Heart right ventricle (tissue), 16 donors: ENCODE data around the gene ARMC12. TPM values are rescaled to one million over a fixed set of nuclear protein-coding genes. Genes with fewer than 3 reads are reported as not detected.

Source experiments
- ATAC-seq, 8 donors: fragments of 200-7000 bp; cut with Tn5 transposase; one replicate each; pipeline ENCODE4 v1.9.1; 2020; ENCODE audit warnings: mild to moderate bottlenecking in 8 of 8, moderate library complexity in 8 of 8, moderate number of reproducible peaks in 1 of 8
- DNase-seq, 2 donors: peaks; one replicate each; pipeline ENCODE4 v3.0.0-alpha.2; 2020
- H3K27ac ChIP-seq, 10 donors: fragments of 200-600 bp; sonication (generic) in 2 of 10; one replicate each; pipeline versions ENCODE4 v1.5.0 to v1.8.0; 2020 to 2022; ENCODE audit warnings: mild to moderate bottlenecking in 3 of 10
- H3K27me3 ChIP-seq, 7 donors: fragments of 200-600 bp; one replicate each; pipeline ENCODE4 v1.8.0; 2021 to 2022; ENCODE audit warnings: mild to moderate bottlenecking in 2 of 7
- H3K36me3 ChIP-seq, 9 donors: fragments of 200-600 bp; sonication (generic) in 1 of 9; one replicate each; pipeline versions ENCODE4 v1.5.0 to v1.8.0; 2020 to 2022; ENCODE audit warnings: mild to moderate bottlenecking in 2 of 9
- H3K4me1 ChIP-seq, 9 donors: fragments of 200-600 bp; sonication (generic) in 1 of 9; one replicate each; pipeline versions ENCODE4 v1.5.0 to v1.8.0; 2020 to 2022; ENCODE audit warnings: mild to moderate bottlenecking in 4 of 9
- H3K4me3 ChIP-seq, 10 donors: fragments of 200-600 bp; sonication (generic) in 2 of 10; one replicate each; pipeline versions ENCODE4 v1.5.0 to v1.8.0; 2020 to 2022; ENCODE audit warnings: mild to moderate bottlenecking in 7 of 10, moderate library complexity in 2 of 10
- H3K9me3 ChIP-seq, 11 donors: fragments of 200-600 bp in 10 of 11; sonication (generic) in 2 of 11; one replicate each; pipeline versions ENCODE4 v1.5.0 to v1.8.0; 2013 to 2022; ENCODE audit warnings: mild to moderate bottlenecking in 2 of 11, control low read depth in 1 of 11, moderate library complexity in 1 of 11
- CTCF ChIP-seq, 9 donors: fragments of 200-600 bp; sonication (generic) in 2 of 9; IDR thresholded peaks; one replicate each; pipeline versions ENCODE4 v1.5.0 to v1.8.0; 2021 to 2022; ENCODE audit warnings: antibody characterized with exemption in 9 of 9, mild to moderate bottlenecking in 5 of 9, moderate library complexity in 1 of 9
- WGBS, 2 donors: extraction: QIAGEN DNeasy Blood & Tissue Kit; methylation state at CpG; one replicate each; pipeline ENCODE4 v1.1.7; 2013; ENCODE audit warnings: inconsistent platforms in 1 of 2; 5-methylcytosine and 5-hydroxymethylcytosine counted together
- intact Hi-C, 10 donors: fragments of 100-400 bp; cut with DNase I; formaldehyde crosslinking; loops; one replicate each; pipeline versions ENCODE4 v1.11.1 to v1.14.2; 2022
- polyA plus RNA-seq, 2 donors: library from polyadenylated mRNA; stranded (reverse); fragments of 200-250 nt; gene quantifications; one replicate each; pipeline ENCODE4 v1.2.3, GENCODE V29; 2013
- total RNA-seq, 10 donors: library from RNA; stranded (reverse); fragmentation: NEBNext Ultra II Directional in 3 of 10; extraction: Animal tissue kit (Norgen Biotek cat#: 25700) in 3 of 10; gene quantifications; one replicate each; pipeline versions ENCODE4 v1.2.1 to v1.2.4, GENCODE V29; 2021 to 2023
- donor health status: Arrhythmogenic right ventricular cardiomyopathy.
- donor health status: ischemic (EF 13 %, LVEDD 7.1; RV severe dilation, severe dysfunction).
- donor health status: healthy with polysubstance abuse.
- donor health status: DM: no; HTN: yes; CAD: no.
- donor health status: DM: no; HTN: no; CAD: no.
- donor health status: ischemic (EF 25% LVEDD 6.9; RV normal size, moderate dysfunction).
- donor health status: ischemic (EF 25% LVEDD 5.7; RV mildly dilated, moderate dysfunction).
- donor health status: healthy.
- donor health status: DM: yes; HTN: yes; CAD: no.
- donor health status: Ischemic cardiomyopathy.
- donor health status: ischemic (EF 35%, LVEDD 5.7; RV mildly dilated, moderate dysfunction).
- donor health status: nonischemic (EF 11% LVEDD 7.7; RV severe dilation, severe dysfunction).
- donor health status: DM: yes; HTN: yes; CAD: no.
- donor health status: PGD.
- donor health status: ischemic (EF 29% LVEDD 5.4; RV normal size, mild dysfunction).
- donor health status: nonischemic (EF 23%, LVEDD 6.1; RV moderate dilation, normal function).

Gene ARMC12
- total and polyA plus RNA-seq, 12 donors = 0.16 to 0.95 (median 0.24) TPM; not detected in 6

- intact Hi-C loops = loop anchor here in 8 of 10 donors (2.0 to 5.0 kb wide), 5 partner anchors 37 to 129 kb away; partner anchors contain the start of gene FKBP5 (in 6 of the 8)
- no peaks in the 10 kb centered on the region for H3K27me3 ChIP-seq
- no peaks in the 10 kb centered on the region for H3K9me3 ChIP-seq
- no peak for DNase-seq
- no peak for TF ChIP-seq CTCF (IDR thresholded peaks at IDR 0.05)
- H3K27ac ChIP-seq = peak overlapping the region in 9 of 10 donors; percentile 94 to 100 (median 99)
- WGBS, 2 donors = 58 to 68% methylated on average over 2 of the region's 2 CpGs
- no peaks in the 10 kb centered on the region for H3K36me3 ChIP-seq
- ATAC-seq = no peak
- peaks cover 30 to 87% (median 68%) of the 10 kb centered on the region in 9 donors for H3K4me1 ChIP-seq
- H3K4me3 ChIP-seq = no peak overlapping the region
Measured at GRCh38 chr6:35729722-35730121, 7.1 kb upstream of the ARMC12 start.

- ATAC-seq (no peak), DNase-seq (no peak)
- Histone ChIP-seq H3K4me3 (peak overlapping the region; percentile 42 to 96 (median 84)), H3K27me3 (no peaks in the 10 kb centered on the region), H3K36me3 (no peaks in the 10 kb centered on the region), H3K9me3 (no peaks in the 10 kb centered on the region), H3K27ac (peak overlapping the region; percentile 98 to 100 (median 100)), H3K4me1 (peaks cover 29 to 84% (median 60%) of the 10 kb centered on the region in 9 donors)
- intact Hi-C loops = loop anchor here in 3 of 10 donors (1.0 to 5.0 kb wide), 3 partner anchors 44 to 129 kb away; partner anchors contain the start of gene FKBP5 (in 1 of the 3)
- no peak for TF ChIP-seq CTCF (IDR thresholded peaks at IDR 0.05)
- 6% methylated on average over 15 of the region's 15 CpGs for WGBS, 2 donors
Measured at GRCh38 chr6:35730745-35731413, 6.0 kb upstream of the ARMC12 start.

- ATAC-seq = peak; percentile 53 to 77 (median 67)
- Histone ChIP-seq H3K4me1 (peaks cover 25 to 84% (median 59%) of the 10 kb centered on the region in 9 donors), H3K9me3 (no peaks in the 10 kb centered on the region), H3K27ac (peak overlapping the region; percentile 98 to 100 (median 100)), H3K36me3 (no peaks in the 10 kb centered on the region), H3K4me3 (peak overlapping the region; percentile 42 to 96 (median 84)), H3K27me3 (no peaks in the 10 kb centered on the region)
- TF ChIP-seq CTCF (IDR thresholded peaks at IDR 0.05) = no peak
- DNase-seq = peak; percentile 95 to 98
- intact Hi-C loops = loop anchor here in 3 of 10 donors (1.0 to 5.0 kb wide), 3 partner anchors 44 to 129 kb away; partner anchors contain the start of gene FKBP5 (in 1 of the 3)
- WGBS, 2 donors = 0 to 1% methylated on average over 23 of the region's 23 CpGs
Measured at GRCh38 chr6:35731414-35731735, 5.5 kb upstream of the ARMC12 start.

- peak; percentile 60 to 86 (median 77) for ATAC-seq
- intact Hi-C loops = loop anchor here in 4 of 10 donors (1.0 to 5.0 kb wide), 4 partner anchors 44 to 130 kb away; partner anchors contain the start of gene FKBP5 (in 2 of the 4)
Measured at GRCh38 chr6:35731736-35732532, 4.9 kb upstream of the ARMC12 start.

More at GRCh38 chr6:35731736-35732532, 4.9 kb upstream of the ARMC12 start:
- peak; percentile 95 to 98 for DNase-seq
- Histone ChIP-seq H3K27ac (peak overlapping the region; percentile 98 to 100 (median 100)), H3K4me1 (peaks cover 21 to 80% (median 56%) of the 10 kb centered on the region in 9 donors), H3K36me3 (no peaks in the 10 kb centered on the region), H3K27me3 (no peaks in the 10 kb centered on the region), H3K4me3 (peak overlapping the region; percentile 42 to 96 (median 84)), H3K9me3 (no peaks in the 10 kb centered on the region)
- WGBS, 2 donors = 0 to 1% methylated on average over 54 to 61 of the region's 61 CpGs
- peak in 5 of 9 donors; percentile 9 to 47 (median 21) for TF ChIP-seq CTCF (IDR thresholded peaks at IDR 0.05)
